SU-DHL-6 (cell line): ENCODE data around the gene AXIN1.

Experiments used
- H2AFZ ChIP-seq: fragments of 200-600 bp; sonication (generic); 2 replicates; pipeline ENCODE4 v1.6.1; 2014; ENCODE audit warnings: low read depth, mild to moderate bottlenecking, moderate library complexity, mixed read lengths, antibody characterized with exemption, low read length; ENCODE audit not compliant: severe bottlenecking
- H3F3A ChIP-seq: fragments of 200-600 bp; shearing (Covaris generic); 2 replicates; pipeline ENCODE4 v1.6.0; 2016; ENCODE audit warnings: antibody characterized with exemption, mild to moderate bottlenecking; ENCODE audit not compliant: insufficient read depth
- H3K27ac ChIP-seq: fragments of 200-600 bp; sonication (generic); 2 replicates; pipeline ENCODE4 v1.5.1; 2016; ENCODE audit warnings: low read depth, mild to moderate bottlenecking, low read length, moderate library complexity, mixed read lengths
- H3K27me3 ChIP-seq: fragments of 200-600 bp; sonication (generic), shearing (Covaris generic); 2 replicates; pipeline ENCODE4 v1.6.0; 2014; ENCODE audit warnings: mild to moderate bottlenecking, low read length
- H3K36me3 ChIP-seq: fragments of 200-600 bp; sonication (generic); 2 replicates; pipeline ENCODE4 v1.6.1; 2014; ENCODE audit warnings: mild to moderate bottlenecking, low read length, mixed read lengths
- H3K4me2 ChIP-seq: fragments of 300-600, 200-600 bp; shearing (Covaris generic), sonication (generic); 2 replicates; pipeline ENCODE4 v1.6.0; 2014; ENCODE audit warnings: low read length, low read depth, mild to moderate bottlenecking; ENCODE audit not compliant: poor library complexity, severe bottlenecking
- H3K4me3 ChIP-seq: fragments of 200-600 bp; sonication (generic); 2 replicates; pipeline ENCODE4 v1.5.1; 2014; ENCODE audit warnings: antibody characterized with exemption, low read length, mild to moderate bottlenecking, mixed read lengths; ENCODE audit not compliant: insufficient read depth, poor library complexity, severe bottlenecking
- H3K79me2 ChIP-seq: fragments of 200-600 bp; sonication (generic); 2 replicates; pipeline ENCODE4 v1.6.1; 2014; ENCODE audit warnings: mild to moderate bottlenecking, low read length, moderate library complexity; ENCODE audit not compliant: insufficient read depth
- H3K9ac ChIP-seq: fragments of 200-600 bp; sonication (generic); 2 replicates; pipeline ENCODE4 v1.7.0; 2014; ENCODE audit warnings: mild to moderate bottlenecking, low read length
- H3K9me2 ChIP-seq: fragments of 200-600 bp; sonication (generic); replicated peaks from 2 replicates; pipeline ENCODE4 v1.6.1; 2014; ENCODE audit warnings: low read length; ENCODE audit not compliant: insufficient read depth
- H3K9me3 ChIP-seq: fragments of 200-600 bp; sonication (generic); 2 replicates; pipeline ENCODE4 v1.6.1; 2014; ENCODE audit warnings: low read length, mixed read lengths; ENCODE audit not compliant: insufficient read depth
- H4K20me1 ChIP-seq: fragments of 200-600 bp; sonication (generic); 2 replicates; pipeline ENCODE4 v1.6.1; 2014; ENCODE audit warnings: low read depth, mild to moderate bottlenecking, antibody characterized with exemption, low read length, moderate library complexity, mixed read lengths
- CTCF ChIP-seq: fragments of 200-600 bp; sonication (generic); IDR thresholded peaks from one replicate; pipeline ENCODE4 v1.5.1; 2017; ENCODE audit warnings: antibody characterized with exemption, mild to moderate bottlenecking, low read length, moderate library complexity; ENCODE audit not compliant: insufficient read depth, poor library complexity, severe bottlenecking
- EZH2phosphoT487 ChIP-seq: fragments of 200-600 bp; sonication (generic), shearing (Covaris generic); conservative IDR thresholded peaks from 2 replicates; pipeline ENCODE4 v1.6.1; 2018; ENCODE audit warnings: mild to moderate bottlenecking, antibody characterized with exemption, low read length, moderate library complexity, mixed read lengths

Gene AXIN1

GRCh38 chr16:380762-381011, 28.2 kb upstream of the AXIN1 start:
- Histone ChIP-seq H3K36me3 (no peaks in the 10 kb centered on the region), H3K79me2 (peaks cover 3% of the 10 kb centered on the region; the same call in 1 of the 2 replicates), H3K4me2 (peak overlapping the region; percentile 65), H2AFZ (no peak overlapping the region), H4K20me1 (no peaks in the 10 kb centered on the region), H3K27ac (no peak overlapping the region), H3F3A (peaks cover 11% of the 10 kb centered on the region), H3K9me3 (no peaks in the 10 kb centered on the region), H3K27me3 (no peaks in the 10 kb centered on the region), H3K9ac (peak overlapping the region; percentile 89), H3K9me2 (no peaks in the 10 kb centered on the region), H3K4me3 (peak overlapping the region; percentile 88)
- TF ChIP-seq EZH2phosphoT487 (no peak), CTCF (no peak)

GRCh38 chr16:379961-380761, 27.6 kb upstream of the AXIN1 start:
- TF ChIP-seq EZH2phosphoT487 (no peak), CTCF (no peak)
- peak overlapping the region; percentile 65 for H3K4me2 ChIP-seq

GRCh38 chr16:379183-379960, 26.8 kb upstream of the AXIN1 start:
- H3K36me3 ChIP-seq, result no peaks in the 10 kb centered on the region
- H4K20me1 ChIP-seq, result no peaks in the 10 kb centered on the region
- peaks cover 3% of the 10 kb centered on the region; the same call in 1 of the 2 replicates for H3K79me2 ChIP-seq
- H3K27ac ChIP-seq, result no peak overlapping the region
- TF ChIP-seq EZH2phosphoT487 (no peak), CTCF (no peak)
- no peak overlapping the region for H3K4me3 ChIP-seq
- H3K9me2 ChIP-seq, result no peaks in the 10 kb centered on the region
- peaks cover 11% of the 10 kb centered on the region for H3F3A ChIP-seq
- H3K27me3 ChIP-seq, result no peaks in the 10 kb centered on the region
- no peaks in the 10 kb centered on the region for H3K9me3 ChIP-seq
- no peak overlapping the region for H2AFZ ChIP-seq
- no peak overlapping the region for H3K9ac ChIP-seq
- no peak overlapping the region for H3K4me2 ChIP-seq

More at GRCh38 chr16:379961-380761, 27.6 kb upstream of the AXIN1 start:
- H3K27me3 ChIP-seq, result no peaks in the 10 kb centered on the region
- no peak overlapping the region for H2AFZ ChIP-seq
- H3K27ac ChIP-seq, result no peak overlapping the region
- peaks cover 3% of the 10 kb centered on the region; the same call in 1 of the 2 replicates for H3K79me2 ChIP-seq
- H3K4me3 ChIP-seq, result no peak overlapping the region
- no peaks in the 10 kb centered on the region for H3K9me3 ChIP-seq
- H4K20me1 ChIP-seq, result no peaks in the 10 kb centered on the region
- H3K9me2 ChIP-seq, result no peaks in the 10 kb centered on the region
- no peaks in the 10 kb centered on the region for H3K36me3 ChIP-seq
- H3K9ac ChIP-seq, result no peak overlapping the region
- peaks cover 11% of the 10 kb centered on the region for H3F3A ChIP-seq
